Measurements from ENCODE around the gene PHF21A.

The PHF21A gene

GRCh38 chr11:46121301-46121723, at the start of gene PHF21A:
Gene PHF21A, minus strand, starts transcription at chr11:46121454. Its CDS starts 37,235 bp downstream, at chr11:46084219.
- H4K20me1 ChIP-seq: peaks cover 25% of the 10 kb centered on the region
- TF ChIP-seq Cebpa-rat (IDR thresholded peaks at IDR 0.05): no peak
- H3K4me3 ChIP-seq: peak within 1 kb of the TSS; percentile 87
- peaks cover 39% of the 10 kb centered on the region for H3K4me1 ChIP-seq
- H3K36me3 ChIP-seq: no peaks in the 10 kb centered on the region
- no peaks in the 10 kb centered on the region for H3K27me3 ChIP-seq
- peak within 1 kb of the TSS; percentile 79 for H3K27ac ChIP-seq
- H3K9ac ChIP-seq: peak within 1 kb of the TSS; percentile 79
- H3K9me3 ChIP-seq: no peaks in the 10 kb centered on the region
- peak within 1 kb of the TSS; percentile 93 for H3K4me2 ChIP-seq

- Histone ChIP-seq H3K9me3 (no peaks in the 10 kb centered on the region), H3K4me3 (no peak overlapping the region), H3K4me2 (no peak overlapping the region), H3K36me3 (no peaks in the 10 kb centered on the region), H4K20me1 (no peaks in the 10 kb centered on the region), H3K27me3 (no peaks in the 10 kb centered on the region), H3K9ac (no peak overlapping the region), H3K4me1 (no peaks in the 10 kb centered on the region), H3K27ac (no peak overlapping the region)
- no peak for TF ChIP-seq Cebpa-rat (IDR thresholded peaks at IDR 0.05)
These were observed 49.5 kb upstream of the PHF21A start for GRCh38 chr11:46170797-46171196.

GRCh38 chr11:46162700-46163099, 41.4 kb upstream of the PHF21A start:
- H3K4me1 ChIP-seq: no peaks in the 10 kb centered on the region
- H4K20me1 ChIP-seq: no peaks in the 10 kb centered on the region
- no peak for TF ChIP-seq Cebpa-rat (IDR thresholded peaks at IDR 0.05)
- no peak overlapping the region for H3K9ac ChIP-seq
- H3K4me3 ChIP-seq: no peak overlapping the region
- H3K27ac ChIP-seq: no peak overlapping the region
- no peaks in the 10 kb centered on the region for H3K36me3 ChIP-seq
- no peaks in the 10 kb centered on the region for H3K9me3 ChIP-seq
- H3K27me3 ChIP-seq: no peaks in the 10 kb centered on the region
- H3K4me2 ChIP-seq: no peak overlapping the region

DNA sequence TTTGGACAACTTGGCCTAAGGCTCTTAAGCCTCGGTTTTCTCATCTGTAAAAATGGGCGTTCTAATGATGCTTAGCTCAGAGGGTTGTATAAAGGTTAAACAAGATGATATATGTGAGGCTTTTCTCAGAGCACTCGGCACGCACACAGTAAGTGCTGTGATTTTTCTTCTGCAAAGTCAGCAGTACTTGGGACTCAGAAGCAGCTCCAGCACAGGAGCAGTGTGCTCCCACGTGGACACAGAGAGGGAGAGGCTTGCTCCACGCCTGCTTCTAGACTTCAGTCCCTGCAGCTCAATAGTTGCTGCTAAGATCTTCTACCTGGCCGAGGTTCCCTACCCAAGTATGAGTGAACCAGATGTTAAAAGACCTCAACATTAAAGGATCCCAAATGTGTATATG, 39.9 kb upstream of the PHF21A start:
- H3K9me3 ChIP-seq: no peaks in the 10 kb centered on the region
- no peak for TF ChIP-seq Cebpa-rat (IDR thresholded peaks at IDR 0.05)
- H4K20me1 ChIP-seq: no peaks in the 10 kb centered on the region
- H3K9ac ChIP-seq: no peak overlapping the region
- no peaks in the 10 kb centered on the region for H3K27me3 ChIP-seq
- H3K4me3 ChIP-seq: no peak overlapping the region
- no peak overlapping the region for H3K4me2 ChIP-seq
- H3K36me3 ChIP-seq: no peaks in the 10 kb centered on the region
- H3K4me1 ChIP-seq: no peaks in the 10 kb centered on the region
- H3K27ac ChIP-seq: no peak overlapping the region

- Histone ChIP-seq H3K27ac (no peak overlapping the region), H4K20me1 (no peaks in the 10 kb centered on the region), H3K4me3 (no peak overlapping the region), H3K36me3 (no peaks in the 10 kb centered on the region), H3K9me3 (no peaks in the 10 kb centered on the region), H3K4me2 (no peak overlapping the region), H3K9ac (no peak overlapping the region), H3K27me3 (no peaks in the 10 kb centered on the region), H3K4me1 (no peaks in the 10 kb centered on the region)
- no peak for TF ChIP-seq Cebpa-rat (IDR thresholded peaks at IDR 0.05)
These were observed 38.8 kb upstream of the PHF21A start for GRCh38 chr11:46160100-46160499.

DNA sequence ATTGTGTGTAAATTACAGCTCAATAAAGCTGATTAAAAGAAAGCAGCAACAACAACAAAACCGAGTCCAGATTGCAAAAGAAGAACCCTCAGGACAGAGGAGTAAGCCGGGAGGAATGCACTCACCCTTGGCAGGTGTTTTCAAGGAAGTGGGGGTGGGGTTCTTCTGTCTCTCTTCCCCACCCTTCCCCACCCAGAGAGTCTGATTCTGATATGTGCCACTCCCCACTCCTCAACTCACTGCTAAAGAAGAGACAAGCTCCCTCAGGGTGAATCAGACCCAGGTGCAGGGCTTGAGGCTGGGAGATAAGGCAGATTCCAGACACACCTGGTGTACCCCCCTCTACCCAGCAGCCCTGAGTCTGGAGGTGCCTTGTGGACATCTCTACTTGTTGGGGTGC, 38.4 kb upstream of the PHF21A start:
- Histone ChIP-seq H3K9ac (no peak overlapping the region), H3K9me3 (no peaks in the 10 kb centered on the region), H3K4me1 (no peaks in the 10 kb centered on the region), H3K4me3 (no peak overlapping the region), H4K20me1 (no peaks in the 10 kb centered on the region), H3K36me3 (no peaks in the 10 kb centered on the region), H3K27me3 (no peaks in the 10 kb centered on the region), H3K4me2 (no peak overlapping the region), H3K27ac (no peak overlapping the region)
- TF ChIP-seq Cebpa-rat (IDR thresholded peaks at IDR 0.05): no peak

- Histone ChIP-seq H3K4me2 (no peak overlapping the region), H3K9ac (no peak overlapping the region), H3K9me3 (no peaks in the 10 kb centered on the region), H4K20me1 (no peaks in the 10 kb centered on the region), H3K4me1 (no peaks in the 10 kb centered on the region), H3K4me3 (no peak overlapping the region), H3K27ac (no peak overlapping the region), H3K27me3 (no peaks in the 10 kb centered on the region), H3K36me3 (no peaks in the 10 kb centered on the region)
- TF ChIP-seq Cebpa-rat (IDR thresholded peaks at IDR 0.05): no peak
These were observed 28.6 kb upstream of the PHF21A start for GRCh38 chr11:46149826-46150225.

- Histone ChIP-seq H3K27me3 (no peaks in the 10 kb centered on the region), H3K9me3 (no peaks in the 10 kb centered on the region), H3K4me1 (no peaks in the 10 kb centered on the region), H3K4me2 (no peak overlapping the region), H3K36me3 (no peaks in the 10 kb centered on the region), H3K4me3 (no peak overlapping the region), H3K27ac (no peak overlapping the region), H4K20me1 (no peaks in the 10 kb centered on the region), H3K9ac (no peak overlapping the region)
- TF ChIP-seq Cebpa-rat (IDR thresholded peaks at IDR 0.05): no peak
These were observed 28.1 kb upstream of the PHF21A start for GRCh38 chr11:46149342-46149741.

GRCh38 chr11:46144741-46145140, 23.5 kb upstream of the PHF21A start:
- Histone ChIP-seq H3K4me2 (no peak overlapping the region), H3K4me3 (no peak overlapping the region), H3K27ac (no peak overlapping the region), H3K36me3 (no peaks in the 10 kb centered on the region), H3K9ac (no peak overlapping the region), H3K4me1 (no peaks in the 10 kb centered on the region), H4K20me1 (no peaks in the 10 kb centered on the region), H3K9me3 (no peaks in the 10 kb centered on the region), H3K27me3 (no peaks in the 10 kb centered on the region)
- TF ChIP-seq Cebpa-rat (IDR thresholded peaks at IDR 0.05): no peak

- no peak for TF ChIP-seq Cebpa-rat (IDR thresholded peaks at IDR 0.05)
- H3K9ac ChIP-seq: no peak overlapping the region
- H3K9me3 ChIP-seq: no peaks in the 10 kb centered on the region
- H4K20me1 ChIP-seq: no peaks in the 10 kb centered on the region
- H3K4me3 ChIP-seq: no peak overlapping the region
- H3K27ac ChIP-seq: no peak overlapping the region
- H3K36me3 ChIP-seq: no peaks in the 10 kb centered on the region
- no peak overlapping the region for H3K4me2 ChIP-seq
- H3K4me1 ChIP-seq: no peaks in the 10 kb centered on the region
- H3K27me3 ChIP-seq: no peaks in the 10 kb centered on the region
These were observed 22.0 kb upstream of the PHF21A start for GRCh38 chr11:46143049-46143806.

- no peaks in the 10 kb centered on the region for H3K36me3 ChIP-seq
- no peaks in the 10 kb centered on the region for H4K20me1 ChIP-seq
- no peaks in the 10 kb centered on the region for H3K27me3 ChIP-seq
- H3K9ac ChIP-seq: no peak overlapping the region
- no peak for TF ChIP-seq Cebpa-rat (IDR thresholded peaks at IDR 0.05)
- no peak overlapping the region for H3K4me3 ChIP-seq
- H3K4me1 ChIP-seq: no peaks in the 10 kb centered on the region
- no peak overlapping the region for H3K27ac ChIP-seq
- no peak overlapping the region for H3K4me2 ChIP-seq
- H3K9me3 ChIP-seq: no peaks in the 10 kb centered on the region
These were observed 21.3 kb upstream of the PHF21A start for GRCh38 chr11:46142561-46142960.

All from BLaER1 (cell line).